Calu3 (cell line): ENCODE results near the gene MED22. TPM values are rescaled to one million over a fixed set of nuclear protein-coding genes. Genes with fewer than 3 reads are reported as not detected.

Experiments used
- BruUV-seq: library from RNA; stranded (reverse); fragments of 400-500 nt; replicated peaks from 2 replicates; lab custom pipeline; 2021; lab: Mats Ljungman, UMichigan
- CTCF ChIA-PET: fragments of 300-600 bp; sonication (Branson Sonifier 250); formaldehyde crosslinking; loops from one replicate; lab custom pipeline; 2022; ENCODE audit warnings: antibody characterized with exemption; lab: Charles Lee
- DNase-seq: peaks from one replicate; pipeline ENCODE4 v3.0.0; 2022
- H3K27ac Mint-ChIP-seq: one replicate; pipeline ENCODE4 v1.8.0; 2022; ENCODE audit warnings: mixed read lengths; ENCODE audit not compliant: unreplicated experiment
- H3K27me3 Mint-ChIP-seq: one replicate; pipeline ENCODE4 v1.8.0; 2022; ENCODE audit warnings: mixed read lengths; ENCODE audit not compliant: unreplicated experiment
- H3K36me3 Mint-ChIP-seq: one replicate; pipeline ENCODE4 v1.8.0; 2022; ENCODE audit warnings: mild to moderate bottlenecking, moderate library complexity, mixed read lengths; ENCODE audit not compliant: insufficient read depth, unreplicated experiment
- H3K4me1 Mint-ChIP-seq: one replicate; pipeline ENCODE4 v1.8.0; 2022; ENCODE audit warnings: mild to moderate bottlenecking, low read depth, mixed read lengths; ENCODE audit not compliant: unreplicated experiment
- H3K4me3 Mint-ChIP-seq: one replicate; pipeline ENCODE4 v1.8.0; 2022; ENCODE audit warnings: mild to moderate bottlenecking, low read depth, moderate library complexity, mixed read lengths; ENCODE audit not compliant: unreplicated experiment
- H3K9me3 Mint-ChIP-seq: one replicate; pipeline ENCODE4 v1.8.0; 2022; ENCODE audit warnings: low read depth, mixed read lengths; ENCODE audit not compliant: unreplicated experiment
- intact Hi-C: fragments of 100-400 bp; cut with micrococcal nuclease; formaldehyde crosslinking; loops from one replicate; pipeline ENCODE4 v1.10.0; 2022; ENCODE audit not compliant: unreplicated experiment
- total RNA-seq: library from RNA; stranded (reverse); gene quantifications from 2 replicates; pipeline ENCODE4 v1.2.3, GENCODE V29; 2022
- TF ChIP-seq, protein P1 (sequence below): fragments of 200-600 bp; IDR thresholded peaks from one replicate; pipeline ENCODE4 v1.8.0; 2022; ENCODE audit warnings: antibody characterized with exemption; ENCODE audit not compliant: unreplicated experiment

The MED22 gene
- total RNA-seq, 1 experiment from 2014 or later, result 27.6 TPM

DNA sequence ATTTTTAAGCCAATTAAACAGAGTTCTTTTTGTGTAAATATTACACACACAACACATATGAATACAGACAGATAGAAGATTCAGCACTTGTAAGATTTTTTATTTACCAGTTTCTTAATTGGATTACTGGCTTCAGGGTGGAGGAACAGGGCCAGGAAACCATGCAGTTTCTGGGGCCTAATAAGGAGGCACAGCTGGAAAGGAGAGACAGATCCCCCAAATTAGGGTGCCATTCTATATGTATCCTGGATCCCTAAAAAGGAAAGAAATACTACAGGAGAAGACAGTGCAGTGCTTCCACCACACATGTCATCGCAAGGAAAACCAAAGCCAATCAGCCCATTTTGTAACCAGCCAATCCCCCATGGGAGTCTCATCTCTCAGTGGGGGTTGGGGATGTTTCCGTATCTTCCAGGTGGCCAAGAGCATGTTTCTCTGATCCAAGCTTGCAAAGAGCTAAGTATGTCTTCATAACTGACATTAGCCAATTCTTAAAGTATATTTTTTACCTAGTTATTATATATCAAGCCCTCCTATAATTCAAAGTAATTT lies 57.1 kb downstream of the MED22 start:
- no peaks in the 10 kb centered on the region for H3K4me1 Mint-ChIP-seq
- H3K36me3 Mint-ChIP-seq, result no peaks in the 10 kb centered on the region
- H3K4me3 Mint-ChIP-seq, result no peak overlapping the region
- no peaks in the 10 kb centered on the region for H3K9me3 Mint-ChIP-seq
- no peak overlapping the region for H3K27ac Mint-ChIP-seq
- BruUV-seq, result no TSS peak
- no peak for DNase-seq
- CTCF ChIA-PET, result no interaction called here
- TF ChIP-seq, protein P1, sequence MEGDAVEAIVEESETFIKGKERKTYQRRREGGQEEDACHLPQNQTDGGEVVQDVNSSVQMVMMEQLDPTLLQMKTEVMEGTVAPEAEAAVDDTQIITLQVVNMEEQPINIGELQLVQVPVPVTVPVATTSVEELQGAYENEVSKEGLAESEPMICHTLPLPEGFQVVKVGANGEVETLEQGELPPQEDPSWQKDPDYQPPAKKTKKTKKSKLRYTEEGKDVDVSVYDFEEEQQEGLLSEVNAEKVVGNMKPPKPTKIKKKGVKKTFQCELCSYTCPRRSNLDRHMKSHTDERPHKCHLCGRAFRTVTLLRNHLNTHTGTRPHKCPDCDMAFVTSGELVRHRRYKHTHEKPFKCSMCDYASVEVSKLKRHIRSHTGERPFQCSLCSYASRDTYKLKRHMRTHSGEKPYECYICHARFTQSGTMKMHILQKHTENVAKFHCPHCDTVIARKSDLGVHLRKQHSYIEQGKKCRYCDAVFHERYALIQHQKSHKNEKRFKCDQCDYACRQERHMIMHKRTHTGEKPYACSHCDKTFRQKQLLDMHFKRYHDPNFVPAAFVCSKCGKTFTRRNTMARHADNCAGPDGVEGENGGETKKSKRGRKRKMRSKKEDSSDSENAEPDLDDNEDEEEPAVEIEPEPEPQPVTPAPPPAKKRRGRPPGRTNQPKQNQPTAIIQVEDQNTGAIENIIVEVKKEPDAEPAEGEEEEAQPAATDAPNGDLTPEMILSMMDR, result no peak
- peaks cover 23% of the 10 kb centered on the region for H3K27me3 Mint-ChIP-seq
- intact Hi-C loops, result no loop called here

Other genes with a start within 250 kb of the MED22 start
- gene RALGDS, start 226.9 kb downstream of the MED22 start, total RNA-seq, result 13.7 and 18.2 TPM in 2 replicates
- gene GBGT1, start 184.2 kb downstream of the MED22 start, total RNA-seq, result not detected in 2 replicates
- not detected in 2 replicates for gene OBP2B, start 138.9 kb downstream of the MED22 start, total RNA-seq
- gene ABO, start 72.9 kb downstream of the MED22 start, total RNA-seq, result 2.8 and 3.3 TPM in 2 replicates
- gene SURF6, start 11.9 kb downstream of the MED22 start, total RNA-seq, result 20.4 and 23.1 TPM in 2 replicates
- 835 and 904 TPM in 2 replicates for gene RPL7A, start 87 bp upstream of the MED22 start, total RNA-seq
- gene SURF1, start 8.4 kb upstream of the MED22 start, total RNA-seq, result 47.9 and 50.9 TPM in 2 replicates
- 20.6 and 22.9 TPM in 2 replicates for gene SURF2, start 8.4 kb upstream of the MED22 start, total RNA-seq
- gene SURF4, start 27.9 kb upstream of the MED22 start, total RNA-seq, result 128 and 129 TPM in 2 replicates
- gene STKLD1, start 28.2 kb upstream of the MED22 start, total RNA-seq, result 0.71 and 0.94 TPM in 2 replicates
- gene REXO4, start 69.9 kb upstream of the MED22 start, total RNA-seq, result 23.4 and 25.8 TPM in 2 replicates
- gene ADAMTS13, start 74.2 kb upstream of the MED22 start, total RNA-seq, result 4.7 and 5.8 TPM in 2 replicates
- 15.1 and 19.9 TPM in 2 replicates for gene CACFD1, start 111.8 kb upstream of the MED22 start, total RNA-seq
- gene SLC2A6, start 131.0 kb upstream of the MED22 start, total RNA-seq, result 9.3 and 11.6 TPM in 2 replicates
- gene MYMK, start 176.8 kb upstream of the MED22 start, total RNA-seq, result not detected in 2 replicates
- 0.14 TPM in 1 of 2 replicates, not detected in the other for gene ADAMTSL2, start 186.6 kb upstream of the MED22 start, total RNA-seq